Measurements from ENCODE around the gene FOXB1.

DNA sequence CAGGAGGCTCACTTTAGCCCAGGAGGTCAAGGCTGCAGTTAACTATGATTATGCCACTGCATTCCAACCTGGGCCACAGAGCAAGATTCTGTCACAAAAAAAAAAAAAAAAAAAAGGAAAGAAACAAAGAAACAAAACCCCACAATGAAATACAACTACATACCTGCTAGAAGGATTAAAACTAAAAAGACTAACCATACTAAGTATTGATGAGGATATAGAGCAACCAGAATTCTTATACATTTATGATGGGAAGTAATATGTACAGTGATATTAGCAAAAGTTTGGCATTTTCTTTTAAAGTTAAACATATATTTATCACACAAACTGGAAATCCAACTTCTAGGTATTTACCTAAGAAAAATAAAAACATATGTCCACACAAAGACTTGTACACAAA lies 40.2 kb upstream of the FOXB1 start:
- TF ChIP-seq, protein P1, sequence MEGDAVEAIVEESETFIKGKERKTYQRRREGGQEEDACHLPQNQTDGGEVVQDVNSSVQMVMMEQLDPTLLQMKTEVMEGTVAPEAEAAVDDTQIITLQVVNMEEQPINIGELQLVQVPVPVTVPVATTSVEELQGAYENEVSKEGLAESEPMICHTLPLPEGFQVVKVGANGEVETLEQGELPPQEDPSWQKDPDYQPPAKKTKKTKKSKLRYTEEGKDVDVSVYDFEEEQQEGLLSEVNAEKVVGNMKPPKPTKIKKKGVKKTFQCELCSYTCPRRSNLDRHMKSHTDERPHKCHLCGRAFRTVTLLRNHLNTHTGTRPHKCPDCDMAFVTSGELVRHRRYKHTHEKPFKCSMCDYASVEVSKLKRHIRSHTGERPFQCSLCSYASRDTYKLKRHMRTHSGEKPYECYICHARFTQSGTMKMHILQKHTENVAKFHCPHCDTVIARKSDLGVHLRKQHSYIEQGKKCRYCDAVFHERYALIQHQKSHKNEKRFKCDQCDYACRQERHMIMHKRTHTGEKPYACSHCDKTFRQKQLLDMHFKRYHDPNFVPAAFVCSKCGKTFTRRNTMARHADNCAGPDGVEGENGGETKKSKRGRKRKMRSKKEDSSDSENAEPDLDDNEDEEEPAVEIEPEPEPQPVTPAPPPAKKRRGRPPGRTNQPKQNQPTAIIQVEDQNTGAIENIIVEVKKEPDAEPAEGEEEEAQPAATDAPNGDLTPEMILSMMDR (conservative IDR thresholded peaks at IDR 0.05; ENCODE audit: low read depth, low read length) = no peak
- no peak for TF ChIP-seq EZH2 (IDR thresholded peaks at IDR 0.05; ENCODE audit: borderline replicate concordance, low read depth, low read length, poor library complexity, severe bottlenecking)
